HG02840 (cell line): Measurements from ENCODE around the gene TNIK.
A peak's percentile ranks its signal among the peaks of the same experiment; 100 is the strongest.

Experiments
- ATAC-seq: cut with Tn5 transposase; IDR thresholded peaks from one replicate; pipeline ENCODE4 v1.9.1; 2021; ENCODE audit warnings: mild to moderate bottlenecking, moderate library complexity, moderate number of reproducible peaks; ENCODE audit not compliant: unreplicated experiment, low FRiP score

The TNIK gene

GRCh38 chr3:171347301-171348039 is 112.7 kb downstream of the TNIK start:
- peak; percentile 63 for ATAC-seq

- ATAC-seq: no peak
Measured at GRCh38 chr3:171346582-171347300, 113.5 kb downstream of the TNIK start.

GRCh38 chr3:171346019-171346418 is 114.2 kb downstream of the TNIK start:
- ATAC-seq: no peak

GRCh38 chr3:171345107-171345843 is 114.9 kb downstream of the TNIK start:
- no peak for ATAC-seq

GRCh38 chr3:171343693-171344092 is 116.5 kb downstream of the TNIK start:
- no peak for ATAC-seq

GRCh38 chr3:171342783-171343420 is 117.3 kb downstream of the TNIK start:
- no peak for ATAC-seq

- no peak for ATAC-seq
Measured at GRCh38 chr3:171342200-171342599, 118.0 kb downstream of the TNIK start.

- no peak for ATAC-seq
Measured at GRCh38 chr3:171340434-171340833, 119.8 kb downstream of the TNIK start.

- no peak for ATAC-seq
Measured at GRCh38 chr3:171339598-171339997, 120.6 kb downstream of the TNIK start.

GRCh38 chr3:171336406-171336805 is 123.8 kb downstream of the TNIK start:
- no peak for ATAC-seq

GRCh38 chr3:171335559-171335958 is 124.6 kb downstream of the TNIK start:
- ATAC-seq: no peak

- ATAC-seq: no peak
Measured at GRCh38 chr3:171334465-171334811, 125.8 kb downstream of the TNIK start.

- no peak for ATAC-seq
Measured at GRCh38 chr3:171333784-171334464, 126.3 kb downstream of the TNIK start.

GRCh38 chr3:171330938-171331337 is 129.3 kb downstream of the TNIK start:
- ATAC-seq: no peak

- ATAC-seq: no peak
Measured at GRCh38 chr3:171329746-171330145, 130.5 kb downstream of the TNIK start.

- no peak for ATAC-seq
Measured at GRCh38 chr3:171328419-171329082, 131.7 kb downstream of the TNIK start.

GRCh38 chr3:171327441-171328174 is 132.6 kb downstream of the TNIK start:
- ATAC-seq: no peak

- ATAC-seq: no peak
Measured at GRCh38 chr3:171326717-171327440, 133.3 kb downstream of the TNIK start.
